Uterine smooth muscle cell (primary cell): ENCODE data around the gene SLC8A3. TPM values are rescaled to one million over a fixed set of nuclear protein-coding genes. Genes with fewer than 3 reads are reported as not detected.

Experiments
- total RNA-seq: library from RNA; depleted of rRNA; stranded (reverse); fragments of >200 nt; gene quantifications from 2 replicates; pipeline ENCODE4 v1.2.3, GENCODE V29; 2014

The SLC8A3 gene, protein sequence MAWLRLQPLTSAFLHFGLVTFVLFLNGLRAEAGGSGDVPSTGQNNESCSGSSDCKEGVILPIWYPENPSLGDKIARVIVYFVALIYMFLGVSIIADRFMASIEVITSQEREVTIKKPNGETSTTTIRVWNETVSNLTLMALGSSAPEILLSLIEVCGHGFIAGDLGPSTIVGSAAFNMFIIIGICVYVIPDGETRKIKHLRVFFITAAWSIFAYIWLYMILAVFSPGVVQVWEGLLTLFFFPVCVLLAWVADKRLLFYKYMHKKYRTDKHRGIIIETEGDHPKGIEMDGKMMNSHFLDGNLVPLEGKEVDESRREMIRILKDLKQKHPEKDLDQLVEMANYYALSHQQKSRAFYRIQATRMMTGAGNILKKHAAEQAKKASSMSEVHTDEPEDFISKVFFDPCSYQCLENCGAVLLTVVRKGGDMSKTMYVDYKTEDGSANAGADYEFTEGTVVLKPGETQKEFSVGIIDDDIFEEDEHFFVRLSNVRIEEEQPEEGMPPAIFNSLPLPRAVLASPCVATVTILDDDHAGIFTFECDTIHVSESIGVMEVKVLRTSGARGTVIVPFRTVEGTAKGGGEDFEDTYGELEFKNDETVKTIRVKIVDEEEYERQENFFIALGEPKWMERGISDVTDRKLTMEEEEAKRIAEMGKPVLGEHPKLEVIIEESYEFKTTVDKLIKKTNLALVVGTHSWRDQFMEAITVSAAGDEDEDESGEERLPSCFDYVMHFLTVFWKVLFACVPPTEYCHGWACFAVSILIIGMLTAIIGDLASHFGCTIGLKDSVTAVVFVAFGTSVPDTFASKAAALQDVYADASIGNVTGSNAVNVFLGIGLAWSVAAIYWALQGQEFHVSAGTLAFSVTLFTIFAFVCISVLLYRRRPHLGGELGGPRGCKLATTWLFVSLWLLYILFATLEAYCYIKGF
- total RNA-seq: 0.11 and 0.12 TPM in 2 replicates

GRCh38 chr14:70188659-70189455 lies at the start of gene SLC8A3:
Gene SLC8A3 (minus strand): TSS chr14:70188951. CDS start chr14:70168422, 20,529 bp downstream.

Other genes with a start within 250 kb of the SLC8A3 start
- 32.2 and 35.0 TPM in 2 replicates for gene COX16, start 170.7 kb upstream of the SLC8A3 start, total RNA-seq
- 17.2 and 17.3 TPM in 2 replicates for gene SYNJ2BP, start 228.1 kb upstream of the SLC8A3 start, total RNA-seq